ENCODE measurements around the gene ERMAP. TPM values are rescaled to one million over a fixed set of nuclear protein-coding genes. Genes with fewer than 3 reads are reported as not detected.

Gene ERMAP
- total RNA-seq, 4 donors from 2014 or later, result 12.5 to 30.7 (median 14.1) TPM

DNA sequence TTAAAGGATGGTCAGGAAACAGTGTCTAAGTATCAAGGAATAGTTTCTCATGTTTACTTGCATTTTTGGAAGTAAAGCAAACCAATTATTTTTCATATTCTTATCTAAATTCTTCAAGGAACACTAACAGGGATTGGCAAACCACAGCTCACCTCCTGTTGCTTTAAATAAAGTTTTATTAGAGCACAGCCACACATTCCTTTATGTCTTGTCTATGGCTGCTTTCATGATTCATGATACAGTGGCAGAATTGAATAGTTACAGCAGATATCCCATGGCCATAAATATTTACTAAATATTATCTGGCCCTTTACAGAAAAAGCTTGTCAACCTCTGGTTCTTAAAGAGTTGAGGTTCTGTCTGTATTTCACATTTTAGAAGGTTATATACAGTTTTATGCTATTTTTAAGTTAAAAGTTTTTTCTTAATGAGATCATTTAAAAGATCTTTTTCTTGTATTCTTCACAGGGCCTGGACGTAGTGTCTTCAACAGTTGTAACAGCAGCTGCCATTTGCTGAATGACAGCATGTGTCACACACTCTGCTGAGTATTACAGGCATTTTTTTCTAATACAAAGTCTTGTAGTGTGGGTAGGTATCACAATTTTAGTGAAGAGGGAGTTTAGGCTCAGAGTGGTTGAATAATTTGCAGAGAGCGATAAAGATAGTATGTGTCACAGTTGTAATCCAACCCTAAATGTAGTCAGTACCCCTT, 32.1 kb downstream of the ERMAP start:
- Histone ChIP-seq H3K9me3 (no peaks in the 10 kb centered on the region), H3K4me1 (peaks cover 10 to 19% (median 13%) of the 10 kb centered on the region in 4 donors), H3K27ac (no peak overlapping the region), H3K27me3 (no peaks in the 10 kb centered on the region), H3K4me3 (no peak overlapping the region), H3K36me3 (peaks cover 0 to 12% (median 2%) of the 10 kb centered on the region in 4 donors)
- no peak for TF ChIP-seq POLR2A (IDR thresholded peaks at IDR 0.05)
- TF ChIP-seq POLR2AphosphoS5 (IDR thresholded peaks at IDR 0.05), result no peak
- TF ChIP-seq, protein P1, sequence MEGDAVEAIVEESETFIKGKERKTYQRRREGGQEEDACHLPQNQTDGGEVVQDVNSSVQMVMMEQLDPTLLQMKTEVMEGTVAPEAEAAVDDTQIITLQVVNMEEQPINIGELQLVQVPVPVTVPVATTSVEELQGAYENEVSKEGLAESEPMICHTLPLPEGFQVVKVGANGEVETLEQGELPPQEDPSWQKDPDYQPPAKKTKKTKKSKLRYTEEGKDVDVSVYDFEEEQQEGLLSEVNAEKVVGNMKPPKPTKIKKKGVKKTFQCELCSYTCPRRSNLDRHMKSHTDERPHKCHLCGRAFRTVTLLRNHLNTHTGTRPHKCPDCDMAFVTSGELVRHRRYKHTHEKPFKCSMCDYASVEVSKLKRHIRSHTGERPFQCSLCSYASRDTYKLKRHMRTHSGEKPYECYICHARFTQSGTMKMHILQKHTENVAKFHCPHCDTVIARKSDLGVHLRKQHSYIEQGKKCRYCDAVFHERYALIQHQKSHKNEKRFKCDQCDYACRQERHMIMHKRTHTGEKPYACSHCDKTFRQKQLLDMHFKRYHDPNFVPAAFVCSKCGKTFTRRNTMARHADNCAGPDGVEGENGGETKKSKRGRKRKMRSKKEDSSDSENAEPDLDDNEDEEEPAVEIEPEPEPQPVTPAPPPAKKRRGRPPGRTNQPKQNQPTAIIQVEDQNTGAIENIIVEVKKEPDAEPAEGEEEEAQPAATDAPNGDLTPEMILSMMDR (IDR thresholded peaks at IDR 0.05), result no peak
- no peak for TF ChIP-seq EP300 (IDR thresholded peaks at IDR 0.05; ENCODE audit: low read depth)
- no peak for DNase-seq
- WGBS, 2 donors (ENCODE audit: low coverage in 1 of 2), result 95 to 96% methylated on average over 2 of the region's 2 CpGs
- in situ Hi-C loops (cut with MboI; ENCODE audit: low pct_ligation_motif_present in 1 of 4, low pct_unique_long_range_greater_than_20kb in 1 of 4, low sequenced_read_pairs in 3 of 4) (no loop called here), intact Hi-C loops (cut with DNase I; ENCODE audit: low total_unique reads) (loop anchor here (10.0 kb wide), 1 partner anchor 74 kb away; no protein-coding TSS in a partner anchor)

DNA sequence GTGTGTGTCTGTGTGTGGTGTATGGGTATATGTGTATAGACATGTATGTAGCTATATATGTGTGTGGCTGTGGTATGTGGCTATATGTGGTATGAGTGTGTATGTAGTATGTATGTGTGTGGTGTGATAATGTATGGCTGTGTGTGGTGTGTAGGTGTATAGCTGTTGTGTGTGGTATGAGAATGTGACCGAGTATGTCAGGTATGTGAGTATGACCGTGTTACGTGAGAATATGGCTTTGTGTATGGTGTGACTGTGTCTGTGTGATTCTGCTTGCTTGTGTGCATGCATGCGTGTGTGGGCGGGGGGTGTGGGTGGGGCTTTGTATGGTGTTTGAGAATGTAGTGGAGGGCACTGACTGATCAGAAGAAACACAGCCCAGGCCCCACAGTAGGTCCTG, 33.0 kb downstream of the ERMAP start:
- Histone ChIP-seq H3K4me3 (no peak overlapping the region), H3K36me3 (peaks cover 0 to 12% (median 2%) of the 10 kb centered on the region in 4 donors), H3K27me3 (no peaks in the 10 kb centered on the region), H3K9me3 (no peaks in the 10 kb centered on the region), H3K4me1 (peaks cover 10 to 19% (median 13%) of the 10 kb centered on the region in 4 donors), H3K27ac (no peak overlapping the region)
- DNase-seq, result no peak
- TF ChIP-seq POLR2A (IDR thresholded peaks at IDR 0.05) (no peak), EP300 (IDR thresholded peaks at IDR 0.05; ENCODE audit: low read depth) (no peak), POLR2AphosphoS5 (IDR thresholded peaks at IDR 0.05) (no peak)
- TF ChIP-seq, protein P1 (IDR thresholded peaks at IDR 0.05), result no peak
- in situ Hi-C loops (cut with MboI; ENCODE audit: low pct_ligation_motif_present in 1 of 4, low pct_unique_long_range_greater_than_20kb in 1 of 4, low sequenced_read_pairs in 3 of 4) (no loop called here), intact Hi-C loops (cut with DNase I; ENCODE audit: low total_unique reads) (loop anchor here (10.0 kb wide), 1 partner anchor 75 kb away; no protein-coding TSS in a partner anchor)
- WGBS, 2 donors (ENCODE audit: low coverage in 1 of 2), result 90 to 98% methylated on average over 2 to 5 of the region's 5 CpGs

DNA sequence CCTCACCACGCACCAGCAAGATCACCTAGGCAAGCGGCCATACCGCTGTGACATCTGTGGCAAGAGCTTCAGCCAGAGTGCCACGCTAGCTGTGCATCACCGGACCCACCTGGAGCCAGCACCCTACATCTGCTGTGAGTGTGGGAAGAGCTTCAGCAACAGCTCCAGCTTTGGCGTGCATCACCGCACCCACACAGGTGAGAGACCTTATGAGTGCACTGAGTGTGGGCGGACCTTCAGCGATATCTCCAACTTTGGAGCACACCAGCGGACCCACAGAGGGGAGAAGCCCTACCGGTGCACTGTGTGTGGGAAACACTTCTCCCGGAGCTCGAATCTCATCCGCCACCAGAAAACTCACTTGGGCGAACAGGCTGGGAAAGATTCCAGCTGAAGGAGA, 34.5 kb downstream of the ERMAP start:
- WGBS, 2 donors (ENCODE audit: low coverage in 1 of 2), result 96% methylated on average over 15 of the region's 15 CpGs; no CpG with 5 or more reads in 1 of the 2 donors
- intact Hi-C loops (cut with DNase I; ENCODE audit: low total_unique reads), result no loop called here
- H3K27ac ChIP-seq, result no peak overlapping the region
- H3K4me1 ChIP-seq, result peaks cover 7 to 12% (median 9%) of the 10 kb centered on the region in 4 donors
- TF ChIP-seq EP300 (IDR thresholded peaks at IDR 0.05; ENCODE audit: low read depth) (no peak), POLR2A (IDR thresholded peaks at IDR 0.05) (no peak), POLR2AphosphoS5 (IDR thresholded peaks at IDR 0.05) (no peak)
- TF ChIP-seq, protein P1 (IDR thresholded peaks at IDR 0.05), result no peak
- no peaks in the 10 kb centered on the region for H3K9me3 ChIP-seq
- in situ Hi-C loops (cut with MboI; ENCODE audit: low pct_ligation_motif_present in 1 of 4, low pct_unique_long_range_greater_than_20kb in 1 of 4, low sequenced_read_pairs in 3 of 4), result no loop called here
- H3K4me3 ChIP-seq, result no peak overlapping the region
- H3K36me3 ChIP-seq, result peaks cover 0 to 12% (median 2%) of the 10 kb centered on the region in 4 donors
- no peak for DNase-seq
- no peaks in the 10 kb centered on the region for H3K27me3 ChIP-seq

DNA sequence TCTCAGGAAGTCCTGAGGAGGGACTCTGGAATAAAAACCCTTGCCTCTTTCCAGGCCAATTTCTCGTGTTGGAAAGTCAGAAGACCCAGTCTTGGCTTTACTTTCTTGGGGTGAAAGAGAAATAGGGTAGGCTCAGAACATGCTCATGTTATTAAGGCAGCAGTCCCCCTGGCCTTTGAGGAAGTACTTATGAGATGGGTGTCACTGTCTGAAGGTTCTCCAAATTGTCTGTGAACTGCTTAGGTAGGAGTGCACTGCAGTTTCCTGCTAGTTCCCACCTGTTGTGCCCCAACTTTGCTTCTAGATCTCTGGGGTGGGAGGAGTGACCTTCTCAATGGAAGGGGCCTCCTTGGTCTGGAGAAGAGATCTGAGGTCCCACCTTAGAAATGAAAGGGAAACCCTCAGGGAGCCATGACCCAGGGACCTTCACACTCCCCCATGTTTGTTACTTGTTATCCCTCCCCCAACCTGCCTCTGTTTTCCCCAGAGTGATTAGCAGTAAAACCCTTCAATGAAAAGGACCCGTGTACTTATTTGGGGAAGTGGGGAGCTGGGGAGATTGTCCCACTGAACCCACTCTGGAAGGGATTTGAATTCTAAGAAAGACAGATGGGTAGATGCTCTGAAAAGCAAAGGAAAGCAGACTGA, 35.2 kb downstream of the ERMAP start:
- intact Hi-C loops (cut with DNase I; ENCODE audit: low total_unique reads), result no loop called here
- Histone ChIP-seq H3K27me3 (no peaks in the 10 kb centered on the region), H3K36me3 (peaks cover 0 to 12% (median 2%) of the 10 kb centered on the region in 4 donors), H3K4me1 (peaks cover 6 to 10% (median 7%) of the 10 kb centered on the region in 4 donors), H3K9me3 (no peaks in the 10 kb centered on the region), H3K27ac (no peak overlapping the region), H3K4me3 (no peak overlapping the region)
- in situ Hi-C loops (cut with MboI; ENCODE audit: low pct_ligation_motif_present in 1 of 4, low pct_unique_long_range_greater_than_20kb in 1 of 4, low sequenced_read_pairs in 3 of 4), result no loop called here
- WGBS, 2 donors (ENCODE audit: low coverage in 1 of 2), result 88 to 90% methylated on average over 1 to 2 of the region's 2 CpGs
- no peak for DNase-seq
- TF ChIP-seq, protein P1 (IDR thresholded peaks at IDR 0.05), result no peak
- TF ChIP-seq EP300 (IDR thresholded peaks at IDR 0.05; ENCODE audit: low read depth) (no peak), POLR2AphosphoS5 (IDR thresholded peaks at IDR 0.05) (no peak), POLR2A (IDR thresholded peaks at IDR 0.05) (no peak)
